Measurements from ENCODE around the gene TCERG1.
A peak's percentile ranks its signal among the peaks of the same experiment; 100 is the strongest.

Gene TCERG1

GRCh38 chr5:146446861-146447733 lies at the start of gene TCERG1:
Gene TCERG1, plus strand, starts transcription at chr5:146447333. Its CDS starts 17 bp downstream, at chr5:146447350.
- peak; percentile 94 for DNase-seq

GRCh38 chr5:146398826-146399225 lies 48.3 kb upstream of the TCERG1 start:
- no peak for DNase-seq

- no peak for DNase-seq
Observed at GRCh38 chr5:146399481-146399880, 47.7 kb upstream of the TCERG1 start.

- no peak for DNase-seq
Observed at GRCh38 chr5:146400201-146400600, 46.9 kb upstream of the TCERG1 start.

- DNase-seq, result no peak
Observed at GRCh38 chr5:146401021-146401420, 46.1 kb upstream of the TCERG1 start.

GRCh38 chr5:146402949-146403348 lies 44.2 kb upstream of the TCERG1 start:
- DNase-seq, result no peak

GRCh38 chr5:146409054-146409671 lies 38.0 kb upstream of the TCERG1 start:
- no peak for DNase-seq

- no peak for DNase-seq
Observed at GRCh38 chr5:146410272-146410671, 36.9 kb upstream of the TCERG1 start.

- DNase-seq, result no peak
Observed at GRCh38 chr5:146419696-146420095, 27.4 kb upstream of the TCERG1 start.

GRCh38 chr5:146425023-146425422 lies 22.1 kb upstream of the TCERG1 start:
- no peak for DNase-seq

- DNase-seq, result no peak
Observed at GRCh38 chr5:146426305-146426704, 20.8 kb upstream of the TCERG1 start.

GRCh38 chr5:146426853-146427618 lies 20.1 kb upstream of the TCERG1 start:
- DNase-seq, result no peak

- DNase-seq, result no peak
Observed at GRCh38 chr5:146427619-146427997, 19.5 kb upstream of the TCERG1 start.

- no peak for DNase-seq
Observed at GRCh38 chr5:146428658-146429057, 18.5 kb upstream of the TCERG1 start.

- no peak for DNase-seq
Observed at GRCh38 chr5:146440353-146440752, 6.8 kb upstream of the TCERG1 start.

- no peak for DNase-seq
Observed at GRCh38 chr5:146440870-146441495, 6.2 kb upstream of the TCERG1 start.

- DNase-seq, result no peak
Observed at GRCh38 chr5:146441896-146442295, 5.2 kb upstream of the TCERG1 start.

GRCh38 chr5:146447734-146448380 lies 724 bp downstream of the TCERG1 start:
- DNase-seq, result no peak

- no peak for DNase-seq
Observed at GRCh38 chr5:146448783-146449519, 1.8 kb downstream of the TCERG1 start.

GRCh38 chr5:146450002-146450401 lies 2.9 kb downstream of the TCERG1 start:
- DNase-seq, result no peak

GRCh38 chr5:146451411-146451810 lies 4.3 kb downstream of the TCERG1 start:
- DNase-seq, result no peak

- no peak for DNase-seq
Observed at GRCh38 chr5:146457431-146457830, 10.3 kb downstream of the TCERG1 start.
